ENCODE data around the gene NCAM1.

The NCAM1 gene

DNA sequence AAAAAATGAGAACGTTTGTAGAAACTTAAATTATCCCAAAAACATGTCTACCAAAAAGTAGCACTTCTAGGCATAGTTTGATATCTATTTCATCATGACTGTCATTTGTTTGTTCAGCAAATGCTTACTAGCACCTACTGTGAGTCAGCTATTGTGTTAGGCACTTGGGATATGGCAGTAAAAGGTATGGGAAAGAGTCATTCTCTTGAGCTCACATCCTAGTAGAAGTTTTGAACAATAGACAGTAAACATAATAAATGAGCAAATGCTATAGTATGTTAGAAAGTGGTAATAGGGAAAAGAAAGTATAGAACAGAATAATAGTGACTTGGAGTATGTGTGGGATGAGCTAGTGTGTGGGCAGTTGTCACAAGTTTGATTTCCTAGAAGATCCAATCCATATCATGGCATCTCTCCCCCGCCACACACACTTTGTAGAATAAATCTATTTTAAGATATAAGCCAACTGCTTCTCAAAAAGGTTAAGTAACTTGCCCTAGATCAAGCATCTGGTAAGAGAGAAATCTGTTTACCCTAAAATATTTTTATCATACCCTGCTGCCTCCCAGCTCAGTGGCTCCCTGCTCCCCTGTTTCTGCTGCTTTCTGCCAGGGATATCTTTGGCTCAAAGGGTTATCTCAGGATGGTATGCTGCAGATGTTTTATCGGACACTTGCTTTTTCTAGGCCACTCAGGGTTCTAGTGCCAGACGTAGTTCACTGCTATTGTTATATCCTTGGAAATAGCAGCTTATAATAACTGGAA lies 129.7 kb downstream of the NCAM1 start:
- DNase-seq: no peak

- DNase-seq: peak; percentile 5
Observed at GRCh38 chr11:113091481-113091780, 130.2 kb downstream of the NCAM1 start.

DNA sequence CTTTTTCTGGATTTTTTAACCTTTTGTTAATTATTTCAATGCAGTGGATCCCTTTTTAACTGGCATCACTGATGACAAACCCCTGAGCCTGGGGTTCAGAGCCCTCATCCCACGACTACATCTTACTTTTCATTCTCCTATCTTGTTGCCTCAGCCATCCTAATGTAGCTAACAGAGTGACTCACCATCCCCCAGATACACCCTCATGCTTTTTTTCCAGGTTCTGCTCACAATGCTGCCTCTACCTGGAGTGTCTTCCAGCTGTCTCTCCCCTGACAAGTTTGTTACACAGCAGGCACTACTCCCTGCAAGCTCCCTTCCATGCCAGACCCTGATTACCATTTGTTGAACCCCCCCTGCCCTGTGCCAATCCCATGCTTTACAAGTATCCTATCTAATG lies 135.4 kb downstream of the NCAM1 start:
- no peak for DNase-seq

- no peak for DNase-seq
Observed at GRCh38 chr11:113103932-113104690, 142.9 kb downstream of the NCAM1 start.

- DNase-seq: no peak
Observed at GRCh38 chr11:113104691-113105251, 143.6 kb downstream of the NCAM1 start.

DNA sequence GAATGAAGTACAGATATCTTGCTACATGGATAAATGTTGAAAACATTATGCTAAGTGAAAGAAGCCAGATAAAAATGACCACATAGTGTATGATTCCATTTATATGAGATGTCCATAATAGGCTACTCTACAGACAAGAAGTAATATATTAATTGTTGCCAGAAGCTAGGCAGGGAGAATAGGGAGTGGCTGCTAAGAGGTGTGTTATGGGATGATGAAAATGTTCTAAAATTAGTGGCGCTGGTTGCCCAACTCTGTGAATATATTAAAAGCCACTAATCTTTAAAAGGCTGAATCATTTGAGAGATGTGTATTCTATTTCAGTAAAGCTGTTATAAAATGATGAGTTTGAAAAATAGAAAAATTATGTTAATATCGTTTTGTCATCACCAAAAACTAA lies 144.4 kb downstream of the NCAM1 start:
- DNase-seq: no peak

- DNase-seq: peak; percentile 86
Observed at GRCh38 chr11:113106507-113106906, 145.3 kb downstream of the NCAM1 start.

DNA sequence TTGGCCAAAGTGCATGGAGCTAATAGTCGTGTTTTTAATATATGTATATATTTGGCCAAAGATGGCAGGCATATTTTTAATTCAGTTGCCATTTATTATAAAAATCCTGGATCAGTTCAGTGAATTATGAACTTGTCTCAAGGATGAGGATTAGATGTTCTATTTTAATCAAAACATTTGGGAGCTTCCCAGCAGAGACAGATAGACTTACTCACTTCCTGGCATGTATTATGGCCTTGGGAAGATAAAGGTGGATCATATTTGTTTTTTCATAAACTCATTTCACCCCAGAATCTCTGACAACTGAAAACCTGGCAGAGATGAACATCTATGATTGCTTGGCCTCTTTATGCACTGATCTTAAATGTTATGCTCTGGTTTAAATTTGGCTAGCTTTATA lies 148.8 kb downstream of the NCAM1 start:
- no peak for DNase-seq

GRCh38 chr11:113111156-113111555 lies 149.9 kb downstream of the NCAM1 start:
- DNase-seq: no peak

DNA sequence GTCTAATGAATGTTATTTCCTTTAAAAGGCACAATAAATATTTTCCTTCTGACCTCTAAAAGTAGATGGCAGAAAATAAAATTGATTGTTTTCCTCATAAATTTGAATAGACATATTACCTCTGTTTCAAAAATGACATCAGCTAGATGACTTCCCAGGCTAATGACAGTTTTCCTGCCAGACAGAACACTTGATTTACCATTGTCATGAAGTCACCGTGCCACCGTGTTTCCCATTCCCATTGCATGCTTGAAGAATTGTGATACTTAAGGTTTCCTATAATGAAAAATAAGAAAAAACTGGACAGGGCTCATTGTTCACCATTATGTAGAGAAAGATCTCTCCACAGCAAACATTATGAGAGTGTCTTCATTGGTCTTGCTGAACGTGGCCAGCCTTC lies 151.1 kb downstream of the NCAM1 start:
- DNase-seq: no peak

GRCh38 chr11:113113801-113114704 lies 152.8 kb downstream of the NCAM1 start:
- peak; percentile 51 for DNase-seq

- no peak for DNase-seq
Observed at GRCh38 chr11:113114705-113115027, 153.4 kb downstream of the NCAM1 start.

GRCh38 chr11:113118104-113118503 lies 156.9 kb downstream of the NCAM1 start:
- DNase-seq: no peak

DNA sequence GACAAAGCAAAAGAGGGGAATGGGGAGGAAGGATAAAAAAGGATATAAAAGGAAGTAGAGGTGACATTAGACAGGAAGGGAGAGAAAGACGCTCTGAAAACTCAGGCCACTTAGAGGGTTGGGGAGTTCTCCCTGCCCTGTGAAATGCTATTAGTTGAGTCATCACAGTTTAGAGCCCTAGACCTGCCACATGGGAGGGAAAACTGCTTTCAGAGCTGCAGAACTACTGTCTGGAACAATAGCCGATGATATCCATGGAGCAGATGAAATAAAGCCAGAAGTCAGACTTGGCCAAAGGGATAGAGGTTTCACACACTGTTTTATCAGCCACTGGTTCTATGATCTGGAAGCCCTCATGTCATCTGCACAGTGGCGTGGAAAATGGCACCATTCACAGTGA lies 157.9 kb downstream of the NCAM1 start:
- DNase-seq: peak; percentile 17

- DNase-seq: no peak
Observed at GRCh38 chr11:113119966-113120736, 158.9 kb downstream of the NCAM1 start.

DNA sequence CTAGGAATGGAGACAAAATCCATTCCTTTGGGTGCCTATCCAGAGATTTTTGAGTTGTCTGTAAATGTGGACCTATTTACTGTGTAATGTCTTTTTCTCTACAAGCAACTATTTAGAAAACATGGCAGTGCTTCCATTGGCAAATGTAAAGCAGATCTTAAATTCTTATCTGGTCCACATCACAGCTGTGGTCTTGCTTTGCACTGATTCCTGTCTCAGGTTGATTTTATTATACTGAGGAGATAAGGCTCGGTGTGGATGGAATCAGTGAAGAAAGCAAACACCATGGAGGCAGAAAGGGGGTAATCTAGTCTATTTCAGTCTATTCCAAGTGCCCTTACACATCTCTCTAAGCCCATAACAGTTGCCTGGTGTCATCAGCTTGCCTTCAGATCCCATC lies 160.5 kb downstream of the NCAM1 start:
- DNase-seq: no peak

DNA sequence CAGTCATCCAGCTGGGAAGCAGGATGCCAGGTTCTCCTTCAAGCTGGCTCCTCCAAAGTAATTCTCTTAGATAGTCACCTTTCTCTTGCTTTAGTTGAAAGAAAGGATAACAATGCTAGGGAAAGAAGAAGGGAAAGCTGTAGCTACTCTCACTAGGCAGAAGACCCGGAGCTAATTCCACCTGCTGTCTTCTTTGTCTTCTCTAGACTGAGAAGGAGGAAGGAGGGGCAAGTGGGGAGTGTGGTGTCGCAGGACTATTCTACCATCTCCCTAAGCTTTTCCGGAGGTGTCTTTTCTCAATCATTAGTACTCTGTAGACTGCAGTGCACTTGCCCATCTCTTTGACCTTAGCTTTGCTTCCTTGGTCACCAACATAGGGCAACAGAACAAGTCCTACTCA lies 162.8 kb downstream of the NCAM1 start:
- no peak for DNase-seq

DNA sequence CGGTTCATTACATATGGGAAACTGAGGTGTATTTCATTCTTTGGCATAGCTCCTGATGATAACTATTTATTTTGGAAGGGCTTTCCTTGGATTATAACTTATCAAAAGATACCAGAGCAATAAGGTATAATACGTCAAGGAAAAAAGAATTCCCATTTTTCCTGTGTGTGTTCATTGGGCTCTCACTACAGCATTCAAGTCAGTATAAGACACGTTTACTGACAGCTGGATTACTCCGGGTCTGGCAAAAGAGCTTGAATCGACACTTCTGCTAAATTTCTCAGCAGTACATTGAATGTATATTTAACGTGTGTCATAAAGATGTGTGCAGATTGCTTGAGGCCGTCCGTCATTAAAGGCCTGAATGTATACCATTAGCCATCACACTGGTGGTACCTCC lies 163.4 kb downstream of the NCAM1 start:
- no peak for DNase-seq

- DNase-seq: no peak
Observed at GRCh38 chr11:113129261-113129992, 168.2 kb downstream of the NCAM1 start.

DNA sequence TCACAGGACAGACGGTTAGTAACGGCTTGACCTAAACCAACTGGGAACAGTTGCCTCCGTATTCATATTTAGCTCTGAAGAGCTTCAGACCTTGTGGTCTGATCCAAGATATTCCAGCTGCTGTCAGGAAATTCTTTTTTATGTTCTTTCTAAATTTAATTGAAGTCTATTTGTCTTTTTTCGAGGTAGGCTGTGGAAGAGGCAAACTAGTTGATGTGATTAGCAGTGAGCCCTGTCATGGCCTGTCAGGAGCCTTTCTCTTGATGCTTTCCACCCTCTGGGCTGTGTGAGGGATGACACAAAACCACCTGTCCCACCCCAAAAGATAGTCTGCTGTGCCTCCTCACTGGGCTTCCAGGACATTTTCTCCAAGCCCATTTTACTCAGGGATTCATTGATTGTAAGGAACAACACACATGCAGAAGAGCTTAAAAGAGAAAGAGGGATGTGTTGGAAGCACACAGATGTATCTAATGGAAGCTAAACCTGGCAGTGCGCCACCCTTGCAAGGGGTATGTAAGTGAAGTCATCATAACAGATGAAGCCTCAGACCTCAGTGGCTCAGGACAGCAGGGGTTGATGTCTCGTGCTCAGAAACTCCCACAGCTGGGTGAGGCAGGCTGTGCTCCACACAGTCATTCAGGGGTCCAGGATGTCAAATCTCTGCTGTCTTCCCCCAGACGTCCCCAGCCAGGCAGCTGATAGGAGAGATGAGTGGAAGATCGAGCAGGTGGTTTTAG lies 170.0 kb downstream of the NCAM1 start:
- DNase-seq: peak; percentile 22

DNA sequence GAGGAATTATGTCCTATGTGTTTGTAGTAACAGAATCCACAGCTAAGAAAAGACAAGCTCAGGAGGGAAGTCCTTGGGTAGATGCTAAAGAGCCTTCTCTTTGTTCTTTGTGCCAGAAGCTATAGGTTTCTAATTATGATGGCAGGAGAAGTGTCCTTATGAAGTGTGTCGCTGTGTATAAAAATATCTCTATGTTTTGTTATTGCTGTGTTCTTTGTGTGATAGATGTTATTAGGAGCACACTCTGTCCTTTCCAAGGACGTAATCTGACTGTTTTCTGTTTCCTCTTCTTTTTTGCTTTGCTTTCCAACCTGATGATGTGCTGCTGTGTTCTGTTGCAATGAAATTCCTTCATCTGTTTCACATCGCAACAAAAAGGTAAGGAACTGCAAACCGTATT lies 171.9 kb downstream of the NCAM1 start:
- DNase-seq: no peak
